Measurements from ENCODE around the gene GSTCD.

DNA sequence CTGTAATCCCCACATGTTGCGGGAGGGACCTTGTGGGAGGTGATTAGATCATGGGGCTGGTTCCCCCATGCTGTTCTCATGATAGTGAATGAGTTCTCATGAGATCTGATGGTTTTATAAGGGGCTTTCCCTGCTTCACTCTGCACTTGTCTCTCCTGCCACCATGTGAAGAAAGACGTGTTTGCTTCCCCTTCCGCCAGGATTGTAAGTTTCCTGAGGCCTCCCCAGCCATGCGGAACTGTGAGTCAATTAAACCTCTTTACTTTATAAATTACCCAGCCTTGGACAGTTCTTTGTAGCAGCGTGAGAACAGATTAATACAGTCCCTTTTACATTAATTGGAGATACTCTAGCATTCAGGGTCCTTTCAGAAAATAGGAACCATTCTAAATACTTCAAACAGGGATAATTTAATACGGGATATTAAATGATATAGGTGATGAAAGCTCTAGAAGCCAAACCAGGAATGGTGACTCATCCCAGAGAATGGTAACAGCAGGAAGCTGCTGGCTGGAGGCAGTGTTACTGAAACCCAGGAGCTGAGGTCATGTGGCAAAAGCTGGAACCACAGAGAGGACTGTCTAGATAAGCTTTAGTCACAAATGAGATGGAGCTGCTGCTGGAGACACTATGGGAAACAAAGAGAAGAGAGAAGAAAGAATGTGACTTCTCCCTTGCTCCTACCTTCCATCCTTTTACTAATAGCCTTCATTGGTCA is 57.3 kb downstream of the GSTCD start:
- no peak for TF ChIP-seq ZNF114 (CRISPR knock-in tag; IDR thresholded peaks at IDR 0.05)
- TF ChIP-seq, protein P1, sequence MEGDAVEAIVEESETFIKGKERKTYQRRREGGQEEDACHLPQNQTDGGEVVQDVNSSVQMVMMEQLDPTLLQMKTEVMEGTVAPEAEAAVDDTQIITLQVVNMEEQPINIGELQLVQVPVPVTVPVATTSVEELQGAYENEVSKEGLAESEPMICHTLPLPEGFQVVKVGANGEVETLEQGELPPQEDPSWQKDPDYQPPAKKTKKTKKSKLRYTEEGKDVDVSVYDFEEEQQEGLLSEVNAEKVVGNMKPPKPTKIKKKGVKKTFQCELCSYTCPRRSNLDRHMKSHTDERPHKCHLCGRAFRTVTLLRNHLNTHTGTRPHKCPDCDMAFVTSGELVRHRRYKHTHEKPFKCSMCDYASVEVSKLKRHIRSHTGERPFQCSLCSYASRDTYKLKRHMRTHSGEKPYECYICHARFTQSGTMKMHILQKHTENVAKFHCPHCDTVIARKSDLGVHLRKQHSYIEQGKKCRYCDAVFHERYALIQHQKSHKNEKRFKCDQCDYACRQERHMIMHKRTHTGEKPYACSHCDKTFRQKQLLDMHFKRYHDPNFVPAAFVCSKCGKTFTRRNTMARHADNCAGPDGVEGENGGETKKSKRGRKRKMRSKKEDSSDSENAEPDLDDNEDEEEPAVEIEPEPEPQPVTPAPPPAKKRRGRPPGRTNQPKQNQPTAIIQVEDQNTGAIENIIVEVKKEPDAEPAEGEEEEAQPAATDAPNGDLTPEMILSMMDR (conservative IDR thresholded peaks at IDR 0.05; ENCODE audit: low read depth in 2 of 2): no peak
- no peak for TF ChIP-seq CREB1 (CRISPR knock-in tag; IDR thresholded peaks at IDR 0.05; ENCODE audit: low read depth)
- no peak for TF ChIP-seq EZH2phosphoT487 (IDR thresholded peaks at IDR 0.05; ENCODE audit: unreplicated experiment)
- no peak for TF ChIP-seq POLR2AphosphoS5 (IDR thresholded peaks at IDR 0.05; ENCODE audit: low read depth)
- TF ChIP-seq EZH2 (IDR thresholded peaks at IDR 0.05; ENCODE audit: low read depth, unreplicated experiment): no peak
- no peak for TF ChIP-seq STAT1 (IDR thresholded peaks at IDR 0.05; ENCODE audit: unreplicated experiment)
- TF ChIP-seq, protein P2, sequence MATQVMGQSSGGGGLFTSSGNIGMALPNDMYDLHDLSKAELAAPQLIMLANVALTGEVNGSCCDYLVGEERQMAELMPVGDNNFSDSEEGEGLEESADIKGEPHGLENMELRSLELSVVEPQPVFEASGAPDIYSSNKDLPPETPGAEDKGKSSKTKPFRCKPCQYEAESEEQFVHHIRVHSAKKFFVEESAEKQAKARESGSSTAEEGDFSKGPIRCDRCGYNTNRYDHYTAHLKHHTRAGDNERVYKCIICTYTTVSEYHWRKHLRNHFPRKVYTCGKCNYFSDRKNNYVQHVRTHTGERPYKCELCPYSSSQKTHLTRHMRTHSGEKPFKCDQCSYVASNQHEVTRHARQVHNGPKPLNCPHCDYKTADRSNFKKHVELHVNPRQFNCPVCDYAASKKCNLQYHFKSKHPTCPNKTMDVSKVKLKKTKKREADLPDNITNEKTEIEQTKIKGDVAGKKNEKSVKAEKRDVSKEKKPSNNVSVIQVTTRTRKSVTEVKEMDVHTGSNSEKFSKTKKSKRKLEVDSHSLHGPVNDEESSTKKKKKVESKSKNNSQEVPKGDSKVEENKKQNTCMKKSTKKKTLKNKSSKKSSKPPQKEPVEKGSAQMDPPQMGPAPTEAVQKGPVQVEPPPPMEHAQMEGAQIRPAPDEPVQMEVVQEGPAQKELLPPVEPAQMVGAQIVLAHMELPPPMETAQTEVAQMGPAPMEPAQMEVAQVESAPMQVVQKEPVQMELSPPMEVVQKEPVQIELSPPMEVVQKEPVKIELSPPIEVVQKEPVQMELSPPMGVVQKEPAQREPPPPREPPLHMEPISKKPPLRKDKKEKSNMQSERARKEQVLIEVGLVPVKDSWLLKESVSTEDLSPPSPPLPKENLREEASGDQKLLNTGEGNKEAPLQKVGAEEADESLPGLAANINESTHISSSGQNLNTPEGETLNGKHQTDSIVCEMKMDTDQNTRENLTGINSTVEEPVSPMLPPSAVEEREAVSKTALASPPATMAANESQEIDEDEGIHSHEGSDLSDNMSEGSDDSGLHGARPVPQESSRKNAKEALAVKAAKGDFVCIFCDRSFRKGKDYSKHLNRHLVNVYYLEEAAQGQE (IDR thresholded peaks at IDR 0.05; ENCODE audit: unreplicated experiment): no peak

All from GM23338 (cell line).